ENCODE measurements around the gene DNAJC18. TPM values are rescaled to one million over a fixed set of nuclear protein-coding genes. Genes with fewer than 3 reads are reported as not detected.
"Not testable (repeated sequence)": the region's sequence is repeated elsewhere in the genome, so short reads cannot be mapped to it uniquely, and the experiment has no call there.

DNAJC18 gene
- total and polyA plus RNA-seq, 4 donors, result 0.66 to 1.8 (median 0.83) TPM

DNA sequence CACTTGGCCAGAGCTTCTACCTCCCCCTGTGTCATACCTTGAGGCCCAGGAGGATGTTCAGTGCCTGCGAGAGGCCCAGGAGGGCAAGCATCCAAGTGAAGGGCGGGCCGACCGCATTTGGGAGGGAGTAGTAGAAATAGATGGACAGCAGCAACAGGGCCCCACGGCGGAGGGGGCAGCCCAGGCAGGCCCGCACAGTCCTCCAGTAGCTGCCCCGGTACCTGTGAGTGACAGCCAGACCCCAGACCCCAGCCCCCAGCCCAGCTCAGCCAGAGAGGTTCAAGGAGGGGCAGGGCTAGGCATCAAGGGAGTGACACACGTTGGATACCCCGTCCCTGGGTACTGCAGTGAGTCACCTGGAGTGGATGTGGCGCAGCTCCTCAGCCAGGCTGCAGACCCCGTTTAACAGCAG is 41.8 kb upstream of the DNAJC18 start (continued):
- TF ChIP-seq, protein P1, sequence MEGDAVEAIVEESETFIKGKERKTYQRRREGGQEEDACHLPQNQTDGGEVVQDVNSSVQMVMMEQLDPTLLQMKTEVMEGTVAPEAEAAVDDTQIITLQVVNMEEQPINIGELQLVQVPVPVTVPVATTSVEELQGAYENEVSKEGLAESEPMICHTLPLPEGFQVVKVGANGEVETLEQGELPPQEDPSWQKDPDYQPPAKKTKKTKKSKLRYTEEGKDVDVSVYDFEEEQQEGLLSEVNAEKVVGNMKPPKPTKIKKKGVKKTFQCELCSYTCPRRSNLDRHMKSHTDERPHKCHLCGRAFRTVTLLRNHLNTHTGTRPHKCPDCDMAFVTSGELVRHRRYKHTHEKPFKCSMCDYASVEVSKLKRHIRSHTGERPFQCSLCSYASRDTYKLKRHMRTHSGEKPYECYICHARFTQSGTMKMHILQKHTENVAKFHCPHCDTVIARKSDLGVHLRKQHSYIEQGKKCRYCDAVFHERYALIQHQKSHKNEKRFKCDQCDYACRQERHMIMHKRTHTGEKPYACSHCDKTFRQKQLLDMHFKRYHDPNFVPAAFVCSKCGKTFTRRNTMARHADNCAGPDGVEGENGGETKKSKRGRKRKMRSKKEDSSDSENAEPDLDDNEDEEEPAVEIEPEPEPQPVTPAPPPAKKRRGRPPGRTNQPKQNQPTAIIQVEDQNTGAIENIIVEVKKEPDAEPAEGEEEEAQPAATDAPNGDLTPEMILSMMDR (IDR thresholded peaks at IDR 0.05; ENCODE audit: low read depth, low read length, missing input control), result no peak
- TF ChIP-seq, protein P2, sequence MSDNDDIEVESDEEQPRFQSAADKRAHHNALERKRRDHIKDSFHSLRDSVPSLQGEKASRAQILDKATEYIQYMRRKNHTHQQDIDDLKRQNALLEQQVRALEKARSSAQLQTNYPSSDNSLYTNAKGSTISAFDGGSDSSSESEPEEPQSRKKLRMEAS (IDR thresholded peaks at IDR 0.05), result no peak
- TF ChIP-seq RAD21 (IDR thresholded peaks at IDR 0.05), result no peak

DNA sequence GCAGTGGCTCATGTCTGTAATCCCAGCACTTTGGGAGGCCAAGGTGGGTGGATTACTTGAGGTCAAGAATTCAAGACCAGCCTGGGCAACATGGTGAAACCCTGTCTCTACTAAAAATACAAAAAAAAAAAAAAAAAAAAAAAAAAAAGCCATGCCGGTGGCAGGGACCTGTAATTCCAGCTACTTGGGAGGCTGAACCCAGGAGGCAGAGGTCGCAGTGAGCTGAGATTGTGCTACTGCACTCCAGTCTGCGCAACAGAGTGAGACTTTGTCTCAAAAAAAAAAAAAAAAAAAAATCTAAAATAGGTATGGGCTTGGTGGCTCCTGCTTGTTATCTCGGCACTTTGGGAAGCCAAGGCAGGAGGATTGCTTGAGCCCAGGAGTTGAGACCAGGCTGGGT is 40.4 kb upstream of the DNAJC18 start:
- WGBS, result 95% methylated on average over 4 of the region's 4 CpGs
- H3K27ac ChIP-seq (ENCODE audit: low read depth in 1 of 2, low read length in 2 of 2); H3K27me3 ChIP-seq (ENCODE audit: control insufficient read depth in 4 of 4, insufficient read depth in 4 of 4, low read length in 3 of 4); H3K4me3 ChIP-seq (ENCODE audit: low read depth in 1 of 3, low read length in 3 of 3); H3K36me3 ChIP-seq (ENCODE audit: control insufficient read depth in 4 of 4, insufficient read depth in 3 of 4, low read depth in 1 of 4, low read length in 3 of 4); DNase-seq (ENCODE audit: low spot score); H3K9me3 ChIP-seq (ENCODE audit: control insufficient read depth in 4 of 4, low read length in 3 of 4); H3K9ac ChIP-seq (ENCODE audit: low read depth in 1 of 2, low read length in 2 of 2): not testable (repeated sequence)
- peaks cover 0 to 10% (median 0%) of the 10 kb centered on the region in 4 donors for H3K4me1 ChIP-seq (ENCODE audit: control insufficient read depth in 4 of 4, insufficient read depth in 4 of 4, low read length in 3 of 4)

DNA sequence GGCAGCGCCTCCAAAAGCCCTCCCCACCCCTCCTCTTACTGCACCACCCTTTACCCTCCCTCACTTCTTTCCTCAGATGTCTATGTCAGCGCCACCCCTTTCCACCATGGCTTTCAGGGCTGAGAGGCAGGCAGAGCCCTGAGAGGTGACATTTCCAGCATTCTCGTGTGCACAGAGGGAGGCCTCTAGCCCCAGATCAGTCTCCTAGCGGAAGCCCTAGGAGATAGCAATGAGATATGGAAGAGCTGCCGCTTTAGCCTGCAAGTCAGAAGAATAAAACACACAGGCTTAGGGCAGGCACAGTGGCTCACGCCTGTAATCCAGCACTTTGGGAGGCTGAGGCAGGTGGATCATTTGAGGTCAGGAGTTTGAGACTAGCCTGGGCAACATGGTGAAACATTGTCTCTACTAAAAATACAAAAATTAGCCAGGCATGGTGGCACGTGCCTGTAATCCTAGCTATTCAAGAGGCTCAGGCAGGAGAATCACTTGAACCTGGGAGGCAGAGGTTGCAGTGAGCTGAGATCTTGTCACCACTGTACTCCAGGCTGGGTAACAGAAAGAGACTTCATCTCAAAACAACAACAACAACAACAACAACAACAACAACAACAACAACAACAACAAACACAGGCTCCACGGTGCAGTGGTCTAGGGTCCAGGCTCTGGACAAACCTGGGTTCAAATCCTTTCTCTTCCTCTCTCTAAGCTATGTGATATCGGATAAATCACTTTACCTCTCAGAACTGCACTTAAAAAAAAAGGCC is 39.5 kb upstream of the DNAJC18 start:
- not testable (repeated sequence) for H3K27me3 ChIP-seq (ENCODE audit: control insufficient read depth in 4 of 4, insufficient read depth in 4 of 4, low read length in 3 of 4); H3K27ac ChIP-seq (ENCODE audit: low read depth in 1 of 2, low read length in 2 of 2); H3K36me3 ChIP-seq (ENCODE audit: control insufficient read depth in 4 of 4, insufficient read depth in 3 of 4, low read depth in 1 of 4, low read length in 3 of 4); DNase-seq (ENCODE audit: low spot score); H3K4me3 ChIP-seq (ENCODE audit: low read depth in 1 of 3, low read length in 3 of 3); H3K9me3 ChIP-seq (ENCODE audit: control insufficient read depth in 4 of 4, low read length in 3 of 4); H3K9ac ChIP-seq (ENCODE audit: low read depth in 1 of 2, low read length in 2 of 2)
- WGBS, result 79% methylated on average over 9 of the region's 9 CpGs
- peaks cover 0 to 10% (median 0%) of the 10 kb centered on the region in 4 donors for H3K4me1 ChIP-seq (ENCODE audit: control insufficient read depth in 4 of 4, insufficient read depth in 4 of 4, low read length in 3 of 4)

DNA sequence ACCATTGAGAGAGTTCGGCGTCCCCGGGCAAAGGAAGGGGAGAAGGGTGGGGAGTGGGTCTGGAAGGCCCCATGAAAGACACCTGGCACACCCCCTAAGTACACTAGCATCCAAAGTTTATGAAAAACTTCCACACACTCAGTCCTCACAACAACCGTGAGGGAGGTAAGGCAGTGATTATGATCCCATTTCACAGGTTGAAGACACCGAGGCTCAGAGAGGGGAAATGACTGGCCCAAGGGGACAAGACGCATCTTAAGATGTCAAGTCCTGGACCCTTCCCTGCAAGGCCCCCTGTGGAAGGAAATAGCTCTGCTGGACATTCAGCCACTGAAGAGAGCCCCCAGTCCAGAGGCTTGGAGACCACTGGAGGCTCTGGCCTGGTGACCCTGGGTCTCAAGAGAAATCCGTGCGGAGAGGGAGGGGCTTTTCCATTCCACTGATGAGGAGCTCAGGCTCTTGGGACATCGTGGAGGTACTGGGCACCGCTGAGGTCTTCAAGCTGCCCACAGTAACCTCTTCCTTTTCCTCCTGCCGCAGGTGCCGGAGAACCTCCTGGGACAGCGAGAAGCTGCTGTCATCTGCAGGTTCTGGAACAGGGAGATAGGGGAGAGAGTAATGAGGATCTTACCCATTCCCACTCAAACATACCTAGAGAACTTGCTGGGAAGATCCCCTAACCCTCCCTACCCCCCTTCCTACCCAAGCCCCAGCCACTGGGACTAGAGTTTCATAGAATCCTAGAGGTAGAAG is 36.7 kb upstream of the DNAJC18 start:
- DNase-seq (ENCODE audit: low spot score), result no peak
- 86% methylated on average over 13 of the region's 13 CpGs for WGBS
- Histone ChIP-seq H3K9me3 (ENCODE audit: control insufficient read depth in 4 of 4, low read length in 3 of 4) (no peaks in the 10 kb centered on the region), H3K27ac (ENCODE audit: low read depth in 1 of 2, low read length in 2 of 2) (no peak overlapping the region), H3K4me3 (ENCODE audit: low read depth in 1 of 3, low read length in 3 of 3) (no peak overlapping the region), H3K36me3 (ENCODE audit: control insufficient read depth in 4 of 4, insufficient read depth in 3 of 4, low read depth in 1 of 4, low read length in 3 of 4) (no peaks in the 10 kb centered on the region), H3K27me3 (ENCODE audit: control insufficient read depth in 4 of 4, insufficient read depth in 4 of 4, low read length in 3 of 4) (no peaks in the 10 kb centered on the region), H3K9ac (ENCODE audit: low read depth in 1 of 2, low read length in 2 of 2) (no peak overlapping the region), H3K4me1 (ENCODE audit: control insufficient read depth in 4 of 4, insufficient read depth in 4 of 4, low read length in 3 of 4) (peaks cover 0 to 5% (median 0%) of the 10 kb centered on the region in 4 donors)
- no peak for TF ChIP-seq TAF1 (conservative IDR thresholded peaks at IDR 0.05)
- no peak for TF ChIP-seq RAD21 (IDR thresholded peaks at IDR 0.05)
- TF ChIP-seq SP1 (IDR thresholded peaks at IDR 0.05), result no peak

Data from liver (tissue), 9 donors.